Measurements from ENCODE around the gene RPL31.

The RPL31 gene

DNA sequence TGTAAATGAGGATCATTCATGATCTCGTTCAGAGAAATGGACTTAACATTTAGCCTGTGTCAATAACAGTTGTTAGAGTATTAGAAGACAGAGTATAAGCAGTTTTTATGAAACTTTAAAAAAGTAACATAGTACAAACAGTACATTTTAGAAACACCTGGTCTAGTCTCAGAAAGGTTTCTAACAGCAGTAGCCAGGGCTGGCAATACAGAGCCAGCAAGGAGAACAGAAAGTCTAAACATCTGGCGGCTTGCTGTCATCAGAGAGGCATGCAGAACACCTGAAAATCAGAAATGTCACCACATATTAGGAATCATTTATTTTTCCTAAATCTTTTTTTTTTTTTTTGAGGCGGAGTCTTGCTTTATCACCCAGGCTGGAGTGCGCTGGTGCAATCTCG, 50.1 kb downstream of the RPL31 start:
- Histone ChIP-seq H3K4me1 (ENCODE audit: low read length) (peaks cover 27% of the 10 kb centered on the region), H3K27me3 (replicated peaks; ENCODE audit: insufficient read depth, low read length) (no peaks in the 10 kb centered on the region), H4K20me1 (ENCODE audit: insufficient read depth, low read length) (no peaks in the 10 kb centered on the region), H3K9me2 (replicated peaks; ENCODE audit: insufficient read depth, low read length) (no peaks in the 10 kb centered on the region), H3K27ac (ENCODE audit: low read length) (peak overlapping the region; percentile 51; the same call in 1 of the 2 replicates), H3K36me3 (replicated peaks; ENCODE audit: insufficient read depth, low read length) (no peaks in the 10 kb centered on the region), H3K4me3 (ENCODE audit: low read length) (no peak overlapping the region), H3K79me2 (ENCODE audit: low read length) (no peaks in the 10 kb centered on the region), H3K9me3 (replicated peaks; ENCODE audit: insufficient read depth, low read length) (no peaks in the 10 kb centered on the region), H3F3A (ENCODE audit: insufficient read depth, low read length) (peaks cover 11% of the 10 kb centered on the region), H3K9ac (ENCODE audit: low read length) (no peak overlapping the region), H3K4me2 (ENCODE audit: low read depth, low read length) (peak overlapping the region; percentile 25; the same call in 1 of the 2 replicates), H2AFZ (ENCODE audit: low read length) (no peak overlapping the region)
- DNase-seq, result peak; percentile 66
- no peak for TF ChIP-seq EZH2phosphoT487 (IDR thresholded peaks at IDR 0.05; ENCODE audit: low read length)
- TF ChIP-seq, protein P1, sequence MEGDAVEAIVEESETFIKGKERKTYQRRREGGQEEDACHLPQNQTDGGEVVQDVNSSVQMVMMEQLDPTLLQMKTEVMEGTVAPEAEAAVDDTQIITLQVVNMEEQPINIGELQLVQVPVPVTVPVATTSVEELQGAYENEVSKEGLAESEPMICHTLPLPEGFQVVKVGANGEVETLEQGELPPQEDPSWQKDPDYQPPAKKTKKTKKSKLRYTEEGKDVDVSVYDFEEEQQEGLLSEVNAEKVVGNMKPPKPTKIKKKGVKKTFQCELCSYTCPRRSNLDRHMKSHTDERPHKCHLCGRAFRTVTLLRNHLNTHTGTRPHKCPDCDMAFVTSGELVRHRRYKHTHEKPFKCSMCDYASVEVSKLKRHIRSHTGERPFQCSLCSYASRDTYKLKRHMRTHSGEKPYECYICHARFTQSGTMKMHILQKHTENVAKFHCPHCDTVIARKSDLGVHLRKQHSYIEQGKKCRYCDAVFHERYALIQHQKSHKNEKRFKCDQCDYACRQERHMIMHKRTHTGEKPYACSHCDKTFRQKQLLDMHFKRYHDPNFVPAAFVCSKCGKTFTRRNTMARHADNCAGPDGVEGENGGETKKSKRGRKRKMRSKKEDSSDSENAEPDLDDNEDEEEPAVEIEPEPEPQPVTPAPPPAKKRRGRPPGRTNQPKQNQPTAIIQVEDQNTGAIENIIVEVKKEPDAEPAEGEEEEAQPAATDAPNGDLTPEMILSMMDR (IDR thresholded peaks at IDR 0.05; ENCODE audit: low read length), result no peak
- TF ChIP-seq EZH2 (optimal IDR thresholded peaks at IDR 0.05; ENCODE audit: low read depth, low read length), result no peak

DNA sequence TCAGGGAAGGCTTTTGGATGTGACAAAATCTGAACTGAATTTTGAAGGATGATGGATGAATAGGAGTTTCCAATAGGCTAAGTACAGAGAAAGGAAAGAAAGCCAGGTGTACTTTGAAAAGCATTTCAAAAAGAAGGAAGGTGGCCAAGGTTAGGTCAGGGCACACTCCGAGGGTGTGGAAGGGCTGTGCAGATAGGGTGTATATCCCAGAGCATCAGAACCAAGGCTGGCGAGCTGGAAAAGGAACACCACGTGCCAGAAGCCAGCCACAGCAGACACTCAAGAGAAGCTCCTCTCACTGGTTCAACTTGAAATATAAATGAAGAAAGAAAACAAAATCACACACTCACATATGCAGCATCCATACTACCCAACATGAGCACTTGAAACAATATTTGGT, 51.0 kb downstream of the RPL31 start:
- Histone ChIP-seq H2AFZ (ENCODE audit: low read length) (no peak overlapping the region), H3K36me3 (replicated peaks; ENCODE audit: insufficient read depth, low read length) (no peaks in the 10 kb centered on the region), H3K9ac (ENCODE audit: low read length) (no peak overlapping the region), H3K9me3 (replicated peaks; ENCODE audit: insufficient read depth, low read length) (no peaks in the 10 kb centered on the region), H3K9me2 (replicated peaks; ENCODE audit: insufficient read depth, low read length) (no peaks in the 10 kb centered on the region), H3K79me2 (ENCODE audit: low read length) (no peaks in the 10 kb centered on the region), H3K4me1 (ENCODE audit: low read length) (peaks cover 19% of the 10 kb centered on the region), H4K20me1 (ENCODE audit: insufficient read depth, low read length) (no peaks in the 10 kb centered on the region), H3K27ac (ENCODE audit: low read length) (no peak overlapping the region), H3K27me3 (replicated peaks; ENCODE audit: insufficient read depth, low read length) (no peaks in the 10 kb centered on the region), H3K4me3 (ENCODE audit: low read length) (no peak overlapping the region), H3K4me2 (ENCODE audit: low read depth, low read length) (no peak overlapping the region), H3F3A (ENCODE audit: insufficient read depth, low read length) (peaks cover 4% of the 10 kb centered on the region)
- no peak for DNase-seq
- TF ChIP-seq, protein P1 (IDR thresholded peaks at IDR 0.05; ENCODE audit: low read length), result no peak
- TF ChIP-seq EZH2 (optimal IDR thresholded peaks at IDR 0.05; ENCODE audit: low read depth, low read length), result no peak
- no peak for TF ChIP-seq EZH2phosphoT487 (IDR thresholded peaks at IDR 0.05; ENCODE audit: low read length)

All from MM.1S (cell line).